ENCODE results near the gene CYB5B.

- TF ChIP-seq, protein P1, sequence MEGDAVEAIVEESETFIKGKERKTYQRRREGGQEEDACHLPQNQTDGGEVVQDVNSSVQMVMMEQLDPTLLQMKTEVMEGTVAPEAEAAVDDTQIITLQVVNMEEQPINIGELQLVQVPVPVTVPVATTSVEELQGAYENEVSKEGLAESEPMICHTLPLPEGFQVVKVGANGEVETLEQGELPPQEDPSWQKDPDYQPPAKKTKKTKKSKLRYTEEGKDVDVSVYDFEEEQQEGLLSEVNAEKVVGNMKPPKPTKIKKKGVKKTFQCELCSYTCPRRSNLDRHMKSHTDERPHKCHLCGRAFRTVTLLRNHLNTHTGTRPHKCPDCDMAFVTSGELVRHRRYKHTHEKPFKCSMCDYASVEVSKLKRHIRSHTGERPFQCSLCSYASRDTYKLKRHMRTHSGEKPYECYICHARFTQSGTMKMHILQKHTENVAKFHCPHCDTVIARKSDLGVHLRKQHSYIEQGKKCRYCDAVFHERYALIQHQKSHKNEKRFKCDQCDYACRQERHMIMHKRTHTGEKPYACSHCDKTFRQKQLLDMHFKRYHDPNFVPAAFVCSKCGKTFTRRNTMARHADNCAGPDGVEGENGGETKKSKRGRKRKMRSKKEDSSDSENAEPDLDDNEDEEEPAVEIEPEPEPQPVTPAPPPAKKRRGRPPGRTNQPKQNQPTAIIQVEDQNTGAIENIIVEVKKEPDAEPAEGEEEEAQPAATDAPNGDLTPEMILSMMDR (conservative IDR thresholded peaks at IDR 0.05 in 1 of 2, IDR thresholded peaks at IDR 0.05 in 1 of 2; ENCODE audit: low read depth in 1 of 2, low read length in 2 of 2) = no peak
- TF ChIP-seq EZH2 (IDR thresholded peaks at IDR 0.05; ENCODE audit: low read length, missing control alignments) = no peak
Observed at GRCh38 chr16:69496376-69496775, 72.0 kb downstream of the CYB5B start.

Data from fibroblast of lung (primary cell).